GM19035 (cell line): ENCODE measurements around the gene ITGB7.
"Not testable (repeated sequence)": the region's sequence is repeated elsewhere in the genome, so short reads cannot be mapped to it uniquely, and the experiment has no call there.

Source experiments
- ATAC-seq: cut with Tn5 transposase; IDR thresholded peaks from one replicate; pipeline ENCODE4 v1.9.1; 2021; ENCODE audit not compliant: unreplicated experiment

The ITGB7 gene

DNA sequence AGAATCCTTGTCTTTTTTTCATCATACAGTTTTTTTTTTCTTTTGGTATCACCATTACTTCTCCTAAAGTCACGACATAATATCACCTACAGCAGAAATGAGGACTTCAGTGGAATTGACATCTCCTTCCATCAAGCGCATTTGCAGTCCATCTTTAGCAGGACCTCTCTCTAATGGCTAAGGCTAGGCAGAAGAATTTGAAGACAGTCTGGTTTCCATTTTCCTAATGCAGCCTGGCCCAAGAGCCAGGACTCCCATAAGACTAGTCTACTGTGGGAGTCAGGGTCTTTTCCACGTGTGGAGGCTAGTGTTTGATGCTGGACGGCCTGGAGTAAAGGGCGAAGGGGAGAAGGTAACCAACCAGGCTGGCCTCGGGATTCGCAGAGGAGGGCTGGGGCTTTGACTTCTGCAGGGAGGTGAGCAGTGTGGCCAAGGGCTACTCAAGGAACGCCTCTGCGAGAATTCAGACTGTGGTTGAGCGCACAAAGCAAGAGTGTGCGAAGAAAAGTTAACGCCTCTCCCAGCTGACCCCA, 27.3 kb downstream of the ITGB7 start:
- ATAC-seq: peak; percentile 3

DNA sequence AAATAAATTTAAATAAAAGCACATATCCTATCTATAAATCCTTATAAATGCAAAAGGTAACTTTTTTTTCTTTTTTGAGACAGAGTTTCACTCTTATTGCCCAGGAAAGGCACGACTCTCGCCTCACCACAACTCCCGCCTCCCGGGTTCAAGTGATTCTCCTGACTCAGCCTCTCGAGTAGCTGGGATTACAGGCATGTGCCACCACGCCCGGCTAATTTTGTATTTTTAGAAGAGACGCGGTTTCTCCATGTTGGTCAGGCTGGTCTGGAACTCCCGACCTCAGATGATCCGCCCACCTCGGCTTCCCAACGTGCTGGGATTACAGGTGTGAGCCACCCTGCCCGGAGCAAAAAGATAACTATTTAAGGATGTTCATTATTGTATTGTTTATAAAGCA, 28.2 kb downstream of the ITGB7 start:
- ATAC-seq: not testable (repeated sequence)

DNA sequence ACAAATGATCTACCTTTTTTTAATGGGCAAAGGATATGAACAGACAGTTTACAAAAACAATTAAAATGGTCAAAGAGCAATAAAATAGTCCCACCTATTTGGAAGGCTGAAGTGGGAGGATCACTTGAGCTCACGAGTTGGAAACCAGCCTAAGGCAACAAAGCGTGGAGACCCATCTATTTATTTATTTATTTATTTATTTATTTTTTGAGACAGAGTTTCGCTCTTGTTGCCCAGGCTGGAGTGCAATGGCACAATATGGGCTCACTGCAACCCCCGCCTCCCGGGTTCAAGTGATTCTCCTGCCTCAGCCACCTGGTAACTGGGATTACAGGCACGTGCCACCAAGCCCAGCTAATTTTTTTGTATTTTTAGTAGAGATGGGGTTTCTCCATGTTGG, 29.6 kb downstream of the ITGB7 start:
- not testable (repeated sequence) for ATAC-seq

DNA sequence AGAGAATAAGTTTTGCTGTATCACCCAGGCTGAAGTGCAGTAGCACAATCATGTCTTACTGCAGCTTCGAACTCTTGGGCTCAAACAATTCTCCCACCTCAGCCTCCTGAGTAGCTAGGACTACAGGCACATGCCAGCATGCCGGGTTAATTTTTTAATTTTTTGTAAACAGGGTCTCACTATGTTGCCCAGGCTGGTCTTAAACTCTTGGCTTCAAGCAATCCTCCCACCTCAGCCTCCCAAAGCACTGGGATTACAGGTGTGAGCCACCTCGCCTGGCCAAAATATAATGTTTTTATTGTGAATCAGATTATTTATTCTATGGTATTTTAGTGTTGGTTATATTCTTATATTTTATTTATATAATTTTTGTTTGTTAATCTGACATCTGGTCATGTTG, 30.3 kb downstream of the ITGB7 start:
- no peak for ATAC-seq

DNA sequence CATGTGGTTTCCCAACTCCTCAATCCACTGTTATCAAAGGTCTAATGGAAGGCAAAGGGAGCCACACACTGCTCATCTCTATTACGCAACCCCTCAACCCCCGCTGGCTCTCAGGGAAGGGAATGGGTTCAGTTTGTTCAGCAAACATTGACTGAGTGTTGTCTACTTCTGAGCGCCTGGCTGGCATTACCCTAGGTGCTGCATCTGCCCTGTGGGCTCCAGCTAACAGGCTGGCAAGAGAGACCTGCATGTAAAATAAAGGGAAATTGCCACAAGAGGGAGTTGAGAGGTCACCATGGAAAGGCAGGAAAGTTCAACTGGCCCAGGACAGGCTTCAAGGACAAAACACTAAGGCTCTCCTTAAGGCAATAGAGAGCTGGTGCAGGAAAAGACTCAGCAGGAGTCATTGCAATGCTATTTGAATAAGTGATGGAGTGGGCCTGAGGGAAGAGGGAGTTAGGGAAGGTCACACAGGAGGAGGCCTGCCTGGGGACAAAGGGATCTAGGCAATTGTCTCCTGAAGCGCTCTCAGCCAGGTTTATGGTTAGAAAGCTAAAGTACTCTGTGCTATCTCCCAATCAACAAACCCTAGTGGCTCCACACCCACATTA, 32.1 kb downstream of the ITGB7 start:
- ATAC-seq: no peak

DNA sequence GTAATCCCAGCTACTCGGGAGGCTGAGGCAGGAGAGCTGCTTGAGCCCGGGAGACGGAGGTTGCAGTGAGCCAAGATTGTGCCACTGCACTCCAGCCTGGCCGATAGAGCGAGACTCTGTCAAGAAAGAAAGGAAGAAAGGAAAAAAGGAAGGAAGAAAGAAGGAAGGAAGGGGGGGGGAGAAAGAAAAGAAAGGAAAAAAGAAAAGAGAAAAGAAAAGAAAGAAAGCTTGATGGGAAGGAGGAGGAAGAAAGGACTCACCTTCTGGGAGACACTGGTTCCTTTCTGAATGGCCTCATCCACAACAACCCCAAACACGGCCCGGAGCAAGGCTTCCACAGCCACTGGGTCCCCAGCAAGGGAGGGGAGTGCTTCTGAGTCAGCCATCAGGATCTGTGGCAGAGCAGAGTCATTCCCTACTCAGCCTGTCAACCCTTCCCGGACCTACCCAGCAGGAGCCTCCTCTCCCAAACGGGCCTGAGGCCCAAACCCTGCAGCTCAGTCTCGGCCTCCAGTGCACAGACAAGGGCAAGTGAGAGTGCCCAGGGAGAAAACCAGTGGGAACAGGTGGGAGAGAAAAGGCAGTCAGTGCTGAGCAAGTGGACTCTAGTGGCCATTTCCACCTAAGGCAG, 33.9 kb downstream of the ITGB7 start:
- no peak for ATAC-seq

DNA sequence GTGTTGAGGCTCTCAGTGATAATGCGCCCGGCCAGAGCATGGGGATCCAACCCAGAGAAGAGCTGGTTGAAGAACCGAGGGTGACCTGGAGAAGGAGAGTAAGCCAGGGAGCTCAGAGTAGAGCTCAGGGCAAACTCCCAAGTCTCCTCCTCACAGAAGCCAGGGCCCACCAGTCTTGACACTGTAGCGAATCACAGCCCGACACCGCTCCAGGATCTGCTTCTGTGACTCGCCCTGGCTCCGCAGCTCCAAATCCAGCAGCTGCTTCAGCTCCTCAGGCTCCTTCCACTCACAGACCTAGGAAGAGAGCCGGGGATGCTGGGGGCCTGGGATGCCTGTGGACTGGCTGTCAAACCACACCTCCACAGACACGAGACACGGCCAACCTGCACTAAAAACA, 34.7 kb downstream of the ITGB7 start:
- ATAC-seq: no peak

DNA sequence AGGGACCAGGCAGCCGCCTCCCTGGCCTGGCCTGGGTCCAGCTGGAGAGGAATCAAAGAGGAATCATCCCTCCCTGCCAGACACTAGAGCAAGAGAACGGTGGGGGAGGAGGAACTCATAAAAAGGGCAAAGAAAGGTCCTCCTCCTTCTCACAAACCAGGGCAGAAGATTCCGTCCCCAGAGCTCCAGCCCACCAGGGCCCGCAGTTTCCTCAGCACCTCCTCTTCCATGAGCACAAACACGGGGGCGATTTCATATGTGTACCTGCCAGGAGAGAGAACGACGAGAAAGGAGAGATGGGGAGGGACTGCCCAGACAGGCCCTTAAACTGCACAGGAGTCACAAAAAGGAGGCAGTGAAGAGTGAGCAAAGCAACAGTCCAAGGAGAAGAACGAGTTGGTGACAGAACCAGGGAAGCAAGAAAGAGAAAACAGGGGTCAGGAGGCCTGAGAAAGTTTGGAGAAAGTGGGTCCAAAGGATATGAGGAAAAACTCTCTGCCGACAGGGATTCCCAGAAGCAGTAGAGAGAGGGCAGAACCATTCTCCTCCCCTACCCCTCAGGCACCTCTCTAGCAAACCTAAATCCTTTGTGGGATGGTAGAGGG, 35.2 kb downstream of the ITGB7 start:
- no peak for ATAC-seq

DNA sequence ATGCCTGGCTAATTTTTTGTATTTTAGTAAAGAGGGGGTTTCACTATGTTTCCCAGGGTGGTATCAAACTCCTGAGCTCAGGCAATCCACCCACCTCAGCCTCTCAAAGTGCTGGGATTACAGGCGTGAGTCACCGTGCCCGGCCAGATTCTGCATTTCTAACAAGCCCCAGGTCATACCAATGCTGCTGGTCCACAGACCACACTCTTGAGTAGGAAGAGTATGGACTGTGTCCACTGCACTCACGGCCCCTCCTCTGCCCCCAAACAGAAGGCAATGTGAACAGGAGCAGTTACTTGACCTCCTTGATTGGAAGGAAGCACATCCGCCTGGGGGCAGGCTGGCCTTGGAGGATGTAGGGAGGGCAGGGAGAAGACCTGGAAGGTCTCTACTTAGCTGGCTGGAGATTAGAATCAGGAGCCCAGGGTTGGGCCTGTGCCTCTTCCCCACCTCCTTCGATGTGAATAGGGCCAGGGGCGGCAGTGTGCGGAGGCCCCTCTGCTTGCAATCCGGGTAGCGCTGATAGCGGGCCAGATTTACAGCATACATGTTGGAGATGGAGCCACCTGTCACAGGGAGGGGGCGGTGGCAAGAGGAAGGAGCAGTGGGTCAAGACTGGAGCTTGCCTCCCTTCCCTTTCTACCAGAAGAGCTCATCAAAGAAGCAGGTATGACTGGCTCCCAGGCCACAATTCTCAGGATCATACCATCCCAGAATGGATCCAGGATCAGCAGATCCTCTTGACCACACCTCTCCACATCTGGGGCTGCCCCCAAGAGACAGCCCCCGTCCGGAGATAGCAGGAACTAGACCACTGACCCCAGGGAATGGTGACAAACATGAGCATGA, 36.0 kb downstream of the ITGB7 start:
- ATAC-seq: no peak

DNA sequence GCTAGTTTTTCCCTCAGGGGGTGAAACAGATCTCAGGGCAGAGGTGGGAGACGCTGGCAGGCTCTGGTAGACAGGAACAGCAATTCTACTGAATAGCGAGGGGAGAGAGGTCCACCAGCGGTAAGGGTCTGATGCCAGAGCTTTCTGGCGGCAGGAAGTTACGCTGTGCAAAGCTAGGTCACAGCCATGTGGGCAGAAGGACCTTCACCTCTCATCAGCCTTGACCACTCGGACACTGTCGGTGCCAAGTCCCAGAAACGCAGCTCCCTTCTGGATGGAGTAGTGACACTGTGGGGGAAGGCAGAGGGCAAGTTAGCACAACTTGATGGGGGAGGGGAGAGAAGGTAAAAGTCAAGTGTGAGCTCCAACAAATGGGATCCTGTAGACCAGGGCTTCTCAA, 36.8 kb downstream of the ITGB7 start:
- ATAC-seq: no peak

DNA sequence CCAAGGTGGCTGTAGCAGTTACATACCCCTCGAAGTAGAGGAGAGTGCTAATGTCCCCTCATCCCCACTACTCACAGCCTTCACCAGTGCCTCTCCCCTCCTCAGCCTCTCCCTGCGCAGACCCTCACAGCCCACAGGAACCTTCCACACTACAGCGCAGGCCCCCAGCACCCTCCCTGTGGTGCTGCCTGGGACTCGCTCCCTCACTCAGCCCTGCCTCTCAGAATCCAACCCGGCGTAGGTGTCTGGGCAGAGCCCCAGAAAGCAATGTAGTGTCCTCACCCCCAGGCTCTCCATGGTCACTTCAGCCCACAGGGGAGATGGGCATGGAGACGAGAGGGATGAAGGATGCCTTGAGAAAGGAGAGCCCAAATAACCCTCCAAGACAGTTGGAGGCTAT, 37.4 kb downstream of the ITGB7 start:
- ATAC-seq: no peak

DNA sequence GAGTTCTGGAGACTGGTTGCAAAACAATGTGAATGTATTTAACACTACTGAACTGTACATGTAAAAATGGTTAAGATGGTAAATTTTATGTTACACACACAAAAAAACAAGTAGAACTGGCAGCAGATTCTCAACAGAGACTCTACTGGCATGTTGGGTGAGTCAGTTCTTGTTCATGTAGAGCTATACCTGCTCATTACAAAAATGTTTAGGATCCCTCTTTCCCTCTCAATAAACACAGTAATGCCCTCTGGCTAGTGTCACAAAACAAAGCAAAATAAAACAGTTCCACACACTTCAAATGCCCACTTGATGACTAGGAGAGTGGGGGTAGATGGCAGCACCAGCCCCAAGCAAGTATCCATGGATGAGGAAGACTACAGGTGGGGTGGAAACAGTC, 40.2 kb downstream of the ITGB7 start:
- no peak for ATAC-seq

DNA sequence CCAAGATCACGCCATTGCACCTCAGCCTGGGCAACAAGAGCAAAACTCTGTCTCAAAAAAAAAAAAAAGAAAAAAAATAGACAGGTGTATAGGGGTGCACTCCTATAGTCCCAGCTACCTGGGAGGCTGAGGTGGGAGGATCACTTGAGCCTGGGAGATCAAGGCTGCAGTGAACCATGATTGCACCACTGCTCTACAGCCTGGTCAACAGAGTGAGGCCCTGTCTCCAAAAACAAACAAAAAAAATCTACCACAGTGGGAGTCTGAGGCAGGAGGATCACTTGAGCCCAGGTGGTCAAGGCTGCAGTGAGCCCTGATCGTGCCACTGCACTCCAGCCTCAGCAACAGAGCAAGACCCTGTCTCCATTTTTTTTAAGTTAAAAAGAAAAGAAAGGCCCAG, 44.0 kb downstream of the ITGB7 start:
- not testable (repeated sequence) for ATAC-seq

DNA sequence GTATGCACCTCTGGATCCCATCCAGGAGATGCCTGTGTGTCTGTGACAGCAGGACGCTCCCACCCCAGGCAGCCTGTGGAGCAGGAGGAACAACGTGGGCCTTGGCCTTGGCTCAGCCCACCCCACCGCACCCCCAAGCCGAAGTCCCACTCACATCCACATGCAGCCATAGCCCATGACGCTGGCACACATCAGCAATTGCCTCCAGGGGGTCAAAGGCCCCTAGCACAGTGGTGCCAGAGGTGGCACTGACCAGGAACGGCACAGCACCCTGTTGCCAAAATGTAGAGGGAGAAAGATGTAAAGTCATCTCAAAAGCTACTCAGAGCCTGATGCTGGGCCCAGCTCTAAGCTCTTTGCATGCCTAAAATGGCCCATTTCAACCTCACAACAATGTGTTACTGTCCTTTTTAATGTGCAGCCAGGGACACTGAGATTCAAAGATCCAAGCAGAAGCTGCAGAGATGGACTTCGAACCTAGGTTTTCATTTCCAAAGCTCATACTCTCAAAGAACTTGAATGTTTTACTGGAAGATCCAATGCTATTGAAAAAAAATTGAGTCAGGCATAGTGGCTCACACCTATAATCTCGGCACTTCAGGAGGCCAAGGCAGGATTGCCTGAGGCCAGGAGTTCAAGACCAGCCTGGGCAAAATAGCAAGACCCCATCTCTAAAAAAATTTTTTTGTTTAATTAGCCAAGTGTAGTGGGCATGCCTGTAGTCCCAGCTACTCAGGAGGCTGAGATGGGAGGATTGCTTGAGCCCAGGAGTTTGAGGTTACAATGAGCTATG, 45.7 kb downstream of the ITGB7 start:
- ATAC-seq: no peak

DNA sequence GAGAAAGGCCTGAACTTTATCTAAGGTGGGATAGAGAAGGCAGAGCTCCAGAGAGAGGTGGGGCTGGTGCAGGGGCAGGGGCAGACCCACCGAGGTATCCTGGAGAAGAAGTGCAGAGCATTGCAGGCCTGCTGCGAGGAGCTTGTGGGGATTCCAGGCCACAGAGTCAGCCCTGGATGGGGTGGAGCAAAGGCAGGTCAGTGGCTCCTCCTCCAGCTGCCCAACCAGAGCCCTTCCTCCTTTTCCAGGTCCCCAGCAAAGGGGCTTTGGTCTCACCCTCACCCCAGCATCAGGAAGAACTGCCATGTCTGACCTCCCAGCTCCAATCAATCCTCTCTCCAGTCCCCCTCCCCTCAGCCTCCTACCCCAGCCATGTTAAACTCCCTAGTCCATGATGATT, 46.4 kb downstream of the ITGB7 start:
- no peak for ATAC-seq

DNA sequence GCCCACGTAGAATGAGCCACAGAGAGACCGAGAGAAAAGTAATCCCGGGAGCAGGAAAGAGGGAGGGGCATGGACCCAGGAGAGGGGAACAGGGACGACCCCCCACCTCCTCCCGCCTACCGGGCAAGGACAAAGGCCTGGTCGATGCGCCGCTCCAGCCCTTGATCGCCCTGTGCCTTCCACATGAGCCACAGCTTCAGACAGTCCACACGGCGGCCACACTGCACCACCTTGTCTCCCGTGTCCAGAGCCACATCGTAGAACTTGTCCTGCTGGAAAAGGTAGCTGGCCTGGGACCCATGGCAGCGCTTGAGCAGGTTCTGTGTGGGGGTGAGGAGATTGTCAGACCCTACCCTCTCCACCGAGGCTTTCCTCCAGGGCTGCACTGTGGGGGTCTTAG, 47.1 kb downstream of the ITGB7 start:
- no peak for ATAC-seq

DNA sequence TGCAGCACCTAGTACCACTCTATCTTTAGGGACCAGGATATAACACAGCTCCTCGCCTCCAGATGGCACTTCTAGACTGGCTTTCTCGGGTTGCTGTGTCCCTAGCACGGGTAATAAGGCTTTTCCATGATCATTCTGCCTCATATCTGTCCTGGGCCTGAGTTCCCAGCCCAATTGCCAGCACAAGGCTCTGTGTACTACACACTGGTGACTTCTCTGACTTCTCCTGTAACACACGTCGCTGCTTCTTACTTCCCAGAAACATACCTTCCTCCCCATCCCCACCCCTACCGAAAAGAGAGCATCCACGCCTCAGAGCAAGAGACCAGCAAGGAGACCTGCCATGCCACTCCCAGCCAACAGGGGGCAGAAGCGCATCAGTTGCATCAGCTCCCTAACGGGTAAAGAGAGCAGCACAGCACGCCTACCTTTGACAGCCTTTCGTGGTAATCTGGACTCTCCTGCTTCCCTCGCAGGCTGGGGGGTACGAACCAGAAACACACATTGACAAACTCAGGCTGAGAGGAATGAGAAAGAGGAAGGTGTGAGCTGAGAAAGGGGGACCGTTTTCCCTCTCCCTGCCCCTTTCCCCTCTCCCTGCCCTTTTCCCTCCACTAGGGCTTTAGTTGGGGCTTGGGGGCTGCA, 47.7 kb downstream of the ITGB7 start:
- peak; percentile 79 for ATAC-seq

DNA sequence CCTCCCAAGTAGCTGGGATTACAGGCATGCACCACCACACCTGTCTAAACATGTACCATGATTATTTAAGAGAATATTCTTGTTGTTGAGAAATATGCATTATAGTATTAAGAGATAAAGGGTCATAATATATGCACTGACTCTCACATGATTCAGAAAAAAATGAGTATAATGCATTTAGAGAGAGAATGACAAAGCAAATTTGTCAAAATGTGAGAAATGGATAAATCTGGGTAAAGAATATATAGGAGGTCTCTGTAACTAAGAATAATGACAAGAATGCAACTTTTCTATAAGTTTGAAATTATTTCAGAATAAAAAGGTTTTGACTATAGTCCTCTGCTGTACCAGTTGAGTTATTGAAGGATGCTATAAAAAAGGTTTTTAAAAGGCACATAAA, 54.7 kb downstream of the ITGB7 start:
- ATAC-seq: no peak

DNA sequence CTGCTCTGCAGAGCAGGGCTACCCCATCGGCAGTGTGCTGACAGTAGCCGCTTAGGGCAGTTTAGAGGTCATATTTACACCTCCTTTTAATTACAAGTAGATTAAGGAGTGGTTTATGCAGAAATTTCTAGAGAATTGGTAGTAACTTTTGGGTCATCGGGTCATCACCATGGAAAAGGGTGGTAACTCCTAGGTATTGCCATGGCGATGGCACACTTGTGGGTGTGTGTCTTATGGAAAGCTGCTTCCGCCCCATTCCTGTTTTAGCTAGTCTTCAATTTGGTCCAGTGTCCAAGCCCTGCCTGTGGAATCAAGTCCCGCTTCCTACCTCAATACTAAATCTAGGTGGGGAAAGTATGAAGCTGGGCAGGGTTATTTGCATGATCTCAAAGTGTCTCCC, 56.0 kb downstream of the ITGB7 start:
- ATAC-seq: no peak

DNA sequence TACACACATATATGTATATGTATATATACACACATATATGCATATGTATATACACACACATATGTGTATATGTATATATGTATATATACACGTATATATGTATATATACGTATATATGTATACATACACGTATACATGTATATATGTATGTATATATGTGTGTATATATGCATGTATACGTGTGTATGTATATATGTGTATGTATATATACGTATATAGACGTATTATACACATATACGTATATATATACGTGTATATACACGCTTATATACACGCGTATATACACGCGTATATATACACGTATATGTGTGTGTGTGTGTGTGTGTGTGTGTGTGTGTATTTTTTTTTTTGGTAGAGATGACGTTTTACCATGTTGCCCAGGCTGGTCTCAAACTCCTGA, 59.4 kb downstream of the ITGB7 start:
- no peak for ATAC-seq
